GF-D8 (cell line): ENCODE measurements around the gene ARHGEF11.

Experiments used
- DNase-seq: peaks from one replicate; lab custom pipeline; 2025; lab: John Stamatoyannopoulos, UW

ARHGEF11 gene

DNA sequence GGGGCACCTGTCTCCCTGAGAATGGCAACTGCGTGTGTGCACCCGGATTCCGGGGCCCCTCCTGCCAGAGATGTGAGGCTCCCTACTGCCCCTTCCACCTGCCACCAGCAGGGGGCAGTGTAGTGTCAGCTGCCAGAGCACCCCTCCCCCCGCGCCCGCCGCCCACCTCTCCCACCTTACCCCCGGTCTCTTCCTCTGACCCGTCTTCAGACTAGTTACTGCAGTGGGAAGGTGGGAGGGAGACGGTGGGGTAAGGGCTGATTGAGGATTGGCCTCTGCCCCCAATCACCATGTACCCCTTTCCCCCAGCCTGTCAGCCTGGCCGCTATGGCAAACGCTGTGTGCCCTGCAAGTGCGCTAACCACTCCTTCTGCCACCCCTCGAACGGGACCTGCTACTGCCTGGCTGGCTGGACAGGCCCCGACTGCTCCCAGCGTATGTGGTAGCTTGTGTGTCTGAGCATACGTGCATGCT is 135.2 kb downstream of the ARHGEF11 start:
- no peak for DNase-seq

DNA sequence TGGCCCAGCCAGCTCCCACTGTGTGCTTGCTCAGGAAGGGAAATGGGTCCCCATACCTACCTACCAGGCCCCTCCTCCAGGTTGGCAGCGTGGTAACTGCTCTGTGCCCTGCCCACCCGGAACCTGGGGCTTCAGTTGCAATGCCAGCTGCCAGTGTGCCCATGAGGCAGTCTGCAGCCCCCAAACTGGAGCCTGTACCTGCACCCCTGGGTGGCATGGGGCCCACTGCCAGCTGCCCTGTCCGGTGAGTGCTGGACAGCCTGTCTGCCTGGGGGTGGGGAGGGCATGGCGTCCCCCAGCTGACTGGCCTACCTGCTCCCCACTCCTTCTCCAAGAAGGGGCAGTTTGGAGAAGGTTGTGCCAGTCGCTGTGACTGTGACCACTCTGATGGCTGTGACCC is 135.9 kb downstream of the ARHGEF11 start:
- DNase-seq: no peak

DNA sequence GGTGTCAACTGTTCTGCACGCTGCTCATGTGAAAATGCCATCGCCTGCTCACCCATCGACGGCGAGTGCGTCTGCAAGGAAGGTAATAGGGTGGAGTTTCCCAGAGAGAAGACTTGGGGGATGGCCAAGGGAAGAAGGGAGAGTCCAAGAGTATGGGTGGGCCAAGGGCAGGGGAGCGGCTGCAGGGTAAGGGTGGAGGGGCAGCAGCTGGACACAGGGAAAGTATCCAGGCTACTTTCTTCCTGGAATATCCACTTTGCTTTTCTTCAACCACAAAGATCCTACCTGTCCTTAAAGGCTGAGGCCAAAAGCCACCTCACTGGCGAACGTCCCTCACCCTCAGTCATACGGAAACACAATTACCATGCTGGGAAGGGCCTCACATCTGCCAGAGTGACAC is 136.6 kb downstream of the ARHGEF11 start:
- no peak for DNase-seq

DNA sequence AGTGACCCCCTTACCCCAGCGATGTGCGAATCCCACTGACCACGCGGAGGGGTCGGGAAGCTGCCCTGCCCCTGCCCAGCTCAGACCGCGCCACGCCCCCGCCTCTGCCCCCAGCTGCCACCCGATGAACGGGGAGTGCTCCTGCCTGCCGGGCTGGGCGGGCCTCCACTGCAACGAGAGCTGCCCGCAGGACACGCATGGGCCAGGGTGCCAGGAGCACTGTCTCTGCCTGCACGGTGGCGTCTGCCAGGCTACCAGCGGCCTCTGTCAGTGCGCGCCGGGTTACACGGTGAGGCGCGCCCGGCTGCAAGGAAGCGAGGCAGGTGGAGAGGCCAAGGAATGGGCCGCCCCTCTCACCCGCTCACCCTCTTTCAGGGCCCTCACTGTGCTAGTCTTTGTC is 137.0 kb downstream of the ARHGEF11 start:
- DNase-seq: no peak

- no peak for DNase-seq
Observed at GRCh38 chr1:156906206-156906906, 139.2 kb downstream of the ARHGEF11 start.

DNA sequence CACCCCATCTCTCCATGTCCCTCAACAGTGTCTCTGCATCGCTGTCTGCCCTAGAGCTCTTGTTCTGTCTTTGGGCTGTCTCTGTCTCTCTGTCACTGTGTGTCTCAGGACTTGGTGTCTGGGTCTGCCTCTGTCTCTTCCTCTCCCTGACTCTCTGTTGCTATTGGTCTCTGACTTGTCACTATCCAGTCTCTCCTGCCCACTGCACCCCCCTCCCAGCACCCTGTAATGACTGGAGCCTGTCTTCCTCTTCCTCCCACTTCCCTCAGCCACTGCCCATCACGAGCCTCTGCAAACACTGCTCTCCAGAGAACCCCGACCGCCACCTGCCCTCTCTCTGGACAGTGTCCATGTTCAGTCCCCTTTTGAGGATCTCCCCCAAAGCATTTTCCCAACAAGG is 139.9 kb downstream of the ARHGEF11 start:
- no peak for DNase-seq

DNA sequence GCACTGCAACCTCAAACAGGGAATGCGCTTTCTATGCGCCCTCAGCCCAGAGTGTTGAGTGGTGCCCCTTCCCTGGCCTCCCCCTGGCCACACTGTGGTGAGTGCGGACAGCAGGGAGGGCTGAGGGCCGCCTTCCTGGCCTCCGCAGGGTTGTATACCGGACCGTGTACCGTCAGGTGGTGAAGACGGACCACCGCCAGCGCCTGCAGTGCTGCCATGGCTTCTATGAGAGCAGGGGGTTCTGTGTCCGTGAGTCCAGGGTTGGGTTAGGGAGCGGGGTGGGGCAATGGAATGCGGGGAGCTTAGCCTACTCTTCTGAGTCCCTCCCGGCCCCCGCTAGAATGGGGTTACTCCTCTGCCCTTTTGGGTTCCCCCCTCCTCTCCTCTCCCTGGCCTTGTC is 140.4 kb downstream of the ARHGEF11 start:
- no peak for DNase-seq

- DNase-seq: no peak
Observed at GRCh38 chr1:156904187-156904959, 141.2 kb downstream of the ARHGEF11 start.

- DNase-seq: no peak
Observed at GRCh38 chr1:156903328-156904091, 142.0 kb downstream of the ARHGEF11 start.

- no peak for DNase-seq
Observed at GRCh38 chr1:156901966-156902915, 143.3 kb downstream of the ARHGEF11 start.

GRCh38 chr1:156901590-156901900 is 144.0 kb downstream of the ARHGEF11 start:
- no peak for DNase-seq

- no peak for DNase-seq
Observed at GRCh38 chr1:156900896-156901589, 144.5 kb downstream of the ARHGEF11 start.

DNA sequence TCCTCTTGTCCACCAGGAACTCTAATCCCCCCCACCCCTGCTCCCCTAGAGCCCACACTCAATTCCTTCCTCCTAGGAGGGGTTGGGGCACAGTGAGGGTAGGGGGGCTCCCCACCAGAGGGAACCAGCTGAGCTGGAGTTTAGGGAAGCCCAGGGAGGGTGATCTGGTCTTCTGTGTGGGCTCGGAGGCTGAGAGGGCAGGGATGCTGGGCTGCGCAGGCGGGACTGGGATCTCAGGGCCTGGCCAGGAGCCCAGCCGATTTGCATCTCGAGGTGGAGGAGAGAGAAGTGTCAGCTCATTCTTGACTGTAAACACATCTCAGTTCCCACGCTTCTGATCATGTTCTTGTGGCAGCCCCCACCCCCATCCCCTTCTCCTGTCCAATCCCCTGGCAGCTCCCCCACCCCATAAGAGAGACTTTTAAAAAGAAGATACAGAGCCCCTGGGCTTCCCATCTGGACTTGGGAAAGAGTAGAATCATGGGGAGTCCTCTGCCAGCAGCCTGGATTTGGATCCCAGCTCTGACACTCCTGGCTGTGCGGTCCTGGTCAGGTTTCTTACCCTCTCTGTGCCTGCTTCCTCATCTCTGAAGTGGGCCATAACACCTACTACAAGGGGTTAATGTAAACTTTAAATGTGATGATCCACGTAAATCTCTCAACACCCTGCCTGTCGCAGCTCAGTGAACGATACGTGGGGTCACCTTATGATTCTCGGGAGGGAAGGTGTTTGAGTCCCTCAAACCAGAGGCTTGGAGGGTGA is 145.4 kb downstream of the ARHGEF11 start:
- no peak for DNase-seq

DNA sequence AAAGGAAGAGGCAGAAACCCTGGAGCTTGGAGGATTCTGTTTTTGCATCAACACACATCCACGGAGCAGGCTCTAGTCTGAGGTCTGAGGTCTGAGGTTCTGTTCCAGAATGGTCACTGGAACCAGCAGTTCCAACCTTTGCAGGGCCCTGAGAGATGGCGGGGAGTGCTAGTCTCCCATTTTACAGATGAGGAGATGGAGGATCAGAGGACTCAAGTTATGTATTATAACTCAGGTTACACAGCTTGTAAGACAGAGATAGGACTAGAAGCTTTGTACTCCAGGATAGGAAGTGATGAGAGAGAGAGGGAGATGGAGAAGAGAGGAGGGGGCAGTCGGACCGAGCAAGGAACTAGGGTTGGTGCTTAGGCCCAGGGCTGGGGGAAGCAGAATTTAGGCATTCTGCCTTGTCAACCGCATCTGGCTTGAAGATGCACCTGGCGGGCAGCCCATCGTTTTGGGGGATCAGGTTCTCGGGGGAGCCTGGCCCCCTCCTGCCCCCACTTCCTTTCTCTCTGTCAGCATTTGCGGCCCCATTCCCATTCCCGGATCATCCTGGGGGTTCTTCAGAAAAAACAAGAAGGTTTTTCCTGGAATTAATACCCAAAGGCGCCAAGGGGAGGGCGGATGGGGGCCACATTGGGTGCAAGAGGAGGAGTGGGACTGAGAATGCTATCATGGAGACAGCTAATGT is 146.4 kb downstream of the ARHGEF11 start:
- no peak for DNase-seq

GRCh38 chr1:156898161-156898566 is 147.4 kb downstream of the ARHGEF11 start:
- DNase-seq: no peak

GRCh38 chr1:156897078-156897825 is 148.3 kb downstream of the ARHGEF11 start:
- no peak for DNase-seq

- no peak for DNase-seq
Observed at GRCh38 chr1:156896490-156897033, 149.0 kb downstream of the ARHGEF11 start.

- no peak for DNase-seq
Observed at GRCh38 chr1:156895927-156896326, 149.6 kb downstream of the ARHGEF11 start.

DNA sequence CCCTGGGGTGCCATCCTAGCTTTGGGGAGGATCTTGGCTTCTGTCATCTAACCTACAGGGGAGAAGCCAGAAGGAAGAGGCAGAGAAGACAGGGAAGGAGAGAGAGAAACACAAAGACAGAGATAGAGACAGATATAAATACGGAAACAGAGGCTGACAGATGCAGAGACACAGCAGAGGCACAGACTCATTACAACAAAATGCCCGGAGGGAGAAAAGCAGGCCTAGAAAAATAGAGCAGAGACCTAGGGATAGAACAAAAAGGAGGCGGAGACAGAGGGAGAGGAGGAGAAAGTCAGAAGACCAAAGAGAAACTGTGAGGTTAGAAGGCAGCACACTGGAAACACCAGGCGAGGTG is 150.1 kb downstream of the ARHGEF11 start:
- DNase-seq: no peak
